HCEC 1CT (cell line): ENCODE data around the gene SLC25A25.
A peak's percentile ranks its signal among the peaks of the same experiment; 100 is the strongest.
"Not testable (repeated sequence)": the region's sequence is repeated elsewhere in the genome, so short reads cannot be mapped to it uniquely, and the experiment has no call there.

ENCODE experiments used
- DNase-seq: peaks from one replicate; pipeline ENCODE4 v3.0.0-alpha.2; 2017

The SLC25A25 gene

GRCh38 chr9:128067645-128068385, at the start of gene SLC25A25:
TSS of gene SLC25A25 (plus strand) at chr9:128068232. CDS start at chr9:128068320, 88 bp downstream.
- DNase-seq: peak; percentile 98

- DNase-seq: no peak
Observed at GRCh38 chr9:128020692-128021091, 47.3 kb upstream of the SLC25A25 start.

- DNase-seq: no peak
Observed at GRCh38 chr9:128021098-128021497, 46.9 kb upstream of the SLC25A25 start.

- DNase-seq: no peak
Observed at GRCh38 chr9:128022886-128023285, 45.1 kb upstream of the SLC25A25 start.

GRCh38 chr9:128023671-128024070, 44.4 kb upstream of the SLC25A25 start:
- DNase-seq: not testable (repeated sequence)

- no peak for DNase-seq
Observed at GRCh38 chr9:128024761-128025308, 43.2 kb upstream of the SLC25A25 start.

GRCh38 chr9:128025736-128026135, 42.3 kb upstream of the SLC25A25 start:
- no peak for DNase-seq

GRCh38 chr9:128026255-128026772, 41.7 kb upstream of the SLC25A25 start:
- DNase-seq: no peak

GRCh38 chr9:128026773-128027541, 41.1 kb upstream of the SLC25A25 start:
- DNase-seq: peak; percentile 14

- no peak for DNase-seq
Observed at GRCh38 chr9:128027705-128028104, 40.3 kb upstream of the SLC25A25 start.

- no peak for DNase-seq
Observed at GRCh38 chr9:128033609-128034008, 34.4 kb upstream of the SLC25A25 start.

GRCh38 chr9:128034821-128035652, 33.0 kb upstream of the SLC25A25 start:
- DNase-seq: peak; percentile 67

- DNase-seq: not testable (repeated sequence)
Observed at GRCh38 chr9:128036522-128036921, 31.5 kb upstream of the SLC25A25 start.

GRCh38 chr9:128040783-128041182, 27.2 kb upstream of the SLC25A25 start:
- not testable (repeated sequence) for DNase-seq

GRCh38 chr9:128042043-128042442, 26.0 kb upstream of the SLC25A25 start:
- no peak for DNase-seq

GRCh38 chr9:128043467-128043868, 24.6 kb upstream of the SLC25A25 start:
- no peak for DNase-seq

- DNase-seq: not testable (repeated sequence)
Observed at GRCh38 chr9:128045409-128045808, 22.6 kb upstream of the SLC25A25 start.

GRCh38 chr9:128045831-128046230, 22.2 kb upstream of the SLC25A25 start:
- no peak for DNase-seq

- DNase-seq: no peak
Observed at GRCh38 chr9:128047231-128047630, 20.8 kb upstream of the SLC25A25 start.

- no peak for DNase-seq
Observed at GRCh38 chr9:128048663-128049062, 19.4 kb upstream of the SLC25A25 start.

GRCh38 chr9:128049843-128050242, 18.2 kb upstream of the SLC25A25 start:
- no peak for DNase-seq

- DNase-seq: no peak
Observed at GRCh38 chr9:128051932-128052709, 15.9 kb upstream of the SLC25A25 start.
